ENCODE results near the gene MS4A4E.
"Not testable (repeated sequence)": the region's sequence is repeated elsewhere in the genome, so short reads cannot be mapped to it uniquely, and the experiment has no call there.

The MS4A4E gene

GRCh38 chr11:60170566-60170965 lies 72.4 kb downstream of the MS4A4E start:
- DNase-seq: no peak

GRCh38 chr11:60169264-60169915 lies 73.5 kb downstream of the MS4A4E start:
- DNase-seq: no peak

GRCh38 chr11:60168306-60168705 lies 74.6 kb downstream of the MS4A4E start:
- no peak for DNase-seq

- DNase-seq: no peak
These were observed 77.0 kb downstream of the MS4A4E start for GRCh38 chr11:60165951-60166350.

GRCh38 chr11:60165538-60165937 lies 77.4 kb downstream of the MS4A4E start:
- DNase-seq: no peak

GRCh38 chr11:60164550-60165075 lies 78.3 kb downstream of the MS4A4E start:
- peak in 1 of 2 experiments; percentile 16 for DNase-seq

- DNase-seq: no peak
These were observed 81.2 kb downstream of the MS4A4E start for GRCh38 chr11:60161766-60162165.

- no peak for DNase-seq
These were observed 81.8 kb downstream of the MS4A4E start for GRCh38 chr11:60161107-60161506.

GRCh38 chr11:60159868-60160267 lies 83.1 kb downstream of the MS4A4E start:
- DNase-seq: no peak

GRCh38 chr11:60159284-60159683 lies 83.7 kb downstream of the MS4A4E start:
- DNase-seq: no peak

GRCh38 chr11:60158636-60159035 lies 84.3 kb downstream of the MS4A4E start:
- DNase-seq: no peak

GRCh38 chr11:60155931-60156330 lies 87.0 kb downstream of the MS4A4E start:
- no peak for DNase-seq

- DNase-seq: not testable (repeated sequence)
These were observed 90.2 kb downstream of the MS4A4E start for GRCh38 chr11:60152727-60153126.

GRCh38 chr11:60150279-60150678 lies 92.7 kb downstream of the MS4A4E start:
- DNase-seq: no peak

Data from activated CD4-positive, alpha-beta T cell treated with anti-CD3 and anti-CD28 coated beads, Interleukin-2, amount 50 U/mL, for 48 hours (primary cell).